HEK293T (cell line): Measurements from ENCODE around the gene CSGALNACT2.

Experiments
- ARNT ChIP-seq: fragments of 450-650 bp; IDR thresholded peaks from 2 replicates; pipeline ENCODE4 v1.6.1; 2017; ENCODE audit warnings: mild to moderate bottlenecking
- BHLHE40 ChIP-seq: fragments of 450-650 bp; IDR thresholded peaks from 2 replicates; pipeline ENCODE4 v1.6.1; 2016; ENCODE audit warnings: mild to moderate bottlenecking, moderate library complexity, borderline replicate concordance
- CTBP1 ChIP-seq: fragments of 450-650 bp; IDR thresholded peaks from 2 replicates; pipeline ENCODE4 v1.6.1; 2016; ENCODE audit warnings: borderline replicate concordance
- FOXK2 ChIP-seq: fragments of 450-650 bp; IDR thresholded peaks from 2 replicates; pipeline ENCODE4 v1.6.1; 2016; ENCODE audit warnings: mild to moderate bottlenecking
- FOXM1 ChIP-seq: fragments of 450-650 bp; IDR thresholded peaks from 2 replicates; pipeline ENCODE4 v1.6.1; 2017; ENCODE audit warnings: mild to moderate bottlenecking, borderline replicate concordance
- L3MBTL2 ChIP-seq: fragments of 450-650 bp; conservative IDR thresholded peaks from 2 replicates; pipeline ENCODE4 v1.6.1; 2016; ENCODE audit warnings: mild to moderate bottlenecking
- PKNOX1 ChIP-seq: fragments of 450-650 bp; IDR thresholded peaks from 2 replicates; pipeline ENCODE4 v1.6.1; 2016
- SP1 ChIP-seq: fragments of 450-650 bp; IDR thresholded peaks from 2 replicates; pipeline ENCODE4 v1.6.1; 2017
- SUZ12 ChIP-seq: fragments of 450-650 bp; IDR thresholded peaks from 2 replicates; pipeline ENCODE4 v1.6.1; 2016; ENCODE audit warnings: mild to moderate bottlenecking
- TARDBP ChIP-seq: fragments of 450-650 bp; IDR thresholded peaks from 2 replicates; pipeline ENCODE4 v1.6.1; 2016
- ZNF384 ChIP-seq: fragments of 450-650 bp; IDR thresholded peaks from 2 replicates; pipeline ENCODE4 v1.6.1; 2016

- no peak for TF ChIP-seq FOXK2
- no peak for TF ChIP-seq TARDBP
- TF ChIP-seq ZNF384 = no peak
- no peak for TF ChIP-seq BHLHE40
- TF ChIP-seq ARNT = no peak
- TF ChIP-seq L3MBTL2 = no peak
- no peak for TF ChIP-seq FOXM1
- no peak for TF ChIP-seq SUZ12
- TF ChIP-seq SP1 = no peak
- TF ChIP-seq PKNOX1 = no peak
- TF ChIP-seq CTBP1 = no peak
Observed at GRCh38 chr10:43218951-43219837, 80.9 kb downstream of the CSGALNACT2 start.
